Neutrophil (primary cell): ENCODE measurements around the gene ANO1.

ENCODE experiments used
- H3K27ac ChIP-seq: fragments of 200-600 bp; sonication (generic); 2 replicates; pipeline ENCODE4 v1.5.1; 2016; ENCODE audit warnings: mild to moderate bottlenecking, moderate library complexity
- H3K27me3 ChIP-seq: fragments of 200-600 bp; sonication (generic); 2 replicates; pipeline ENCODE4 v1.6.0; 2016; ENCODE audit warnings: mild to moderate bottlenecking
- H3K36me3 ChIP-seq: fragments of 200-600 bp; sonication (generic); 2 replicates; pipeline ENCODE4 v1.5.1; 2017
- H3K4me1 ChIP-seq, 2 experiments: fragments of 200-600 bp in 1 of 2; sonication (generic) in 1 of 2; 1 replicate in 1 of 2; 2 replicates in 1 of 2; pipeline versions ENCODE4 v1.5.1 to v1.6.1; 2013 to 2016; ENCODE audit warnings: low read depth in 1 of 2, low read length in 1 of 2, mild to moderate bottlenecking in 1 of 2, moderate library complexity in 1 of 2; ENCODE audit not compliant: control insufficient read depth in 1 of 2, insufficient read depth in 1 of 2
- H3K4me3 ChIP-seq, 2 experiments: fragments of 200-600 bp in 1 of 2; sonication (generic) in 1 of 2; 1 replicate in 1 of 2; 2 replicates in 1 of 2; pipeline ENCODE4 v1.5.1; 2013 to 2016; ENCODE audit warnings: low read depth in 1 of 2, low read length in 1 of 2, mild to moderate bottlenecking in 1 of 2, moderate library complexity in 1 of 2
- H3K9me3 ChIP-seq: fragments of 200-600 bp; sonication (generic); 2 replicates; pipeline ENCODE4 v1.5.1; 2016
- TF ChIP-seq, protein P1 (sequence below): fragments of 200-600 bp; sonication (generic); IDR thresholded peaks from 2 replicates; pipeline ENCODE4 v1.5.1; 2016; ENCODE audit warnings: antibody characterized with exemption

ANO1 gene

GRCh38 chr11:70057080-70057479 is 21.0 kb upstream of the ANO1 start:
- Histone ChIP-seq H3K9me3 (no peaks in the 10 kb centered on the region), H3K4me3 (no peak overlapping the region), H3K27me3 (peaks cover 9% of the 10 kb centered on the region), H3K36me3 (no peaks in the 10 kb centered on the region), H3K4me1 (no peaks in the 10 kb centered on the region), H3K27ac (no peak overlapping the region)
- TF ChIP-seq, protein P1, sequence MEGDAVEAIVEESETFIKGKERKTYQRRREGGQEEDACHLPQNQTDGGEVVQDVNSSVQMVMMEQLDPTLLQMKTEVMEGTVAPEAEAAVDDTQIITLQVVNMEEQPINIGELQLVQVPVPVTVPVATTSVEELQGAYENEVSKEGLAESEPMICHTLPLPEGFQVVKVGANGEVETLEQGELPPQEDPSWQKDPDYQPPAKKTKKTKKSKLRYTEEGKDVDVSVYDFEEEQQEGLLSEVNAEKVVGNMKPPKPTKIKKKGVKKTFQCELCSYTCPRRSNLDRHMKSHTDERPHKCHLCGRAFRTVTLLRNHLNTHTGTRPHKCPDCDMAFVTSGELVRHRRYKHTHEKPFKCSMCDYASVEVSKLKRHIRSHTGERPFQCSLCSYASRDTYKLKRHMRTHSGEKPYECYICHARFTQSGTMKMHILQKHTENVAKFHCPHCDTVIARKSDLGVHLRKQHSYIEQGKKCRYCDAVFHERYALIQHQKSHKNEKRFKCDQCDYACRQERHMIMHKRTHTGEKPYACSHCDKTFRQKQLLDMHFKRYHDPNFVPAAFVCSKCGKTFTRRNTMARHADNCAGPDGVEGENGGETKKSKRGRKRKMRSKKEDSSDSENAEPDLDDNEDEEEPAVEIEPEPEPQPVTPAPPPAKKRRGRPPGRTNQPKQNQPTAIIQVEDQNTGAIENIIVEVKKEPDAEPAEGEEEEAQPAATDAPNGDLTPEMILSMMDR, result no peak

GRCh38 chr11:70059971-70060370 is 18.1 kb upstream of the ANO1 start:
- H3K27me3 ChIP-seq, result peaks cover 11% of the 10 kb centered on the region
- TF ChIP-seq, protein P1, result no peak
- no peaks in the 10 kb centered on the region for H3K36me3 ChIP-seq
- no peak overlapping the region for H3K4me3 ChIP-seq
- H3K27ac ChIP-seq, result no peak overlapping the region
- H3K9me3 ChIP-seq, result no peaks in the 10 kb centered on the region
- H3K4me1 ChIP-seq, result no peaks in the 10 kb centered on the region

GRCh38 chr11:70060611-70061293 is 17.4 kb upstream of the ANO1 start:
- Histone ChIP-seq H3K27ac (no peak overlapping the region), H3K4me3 (no peak overlapping the region), H3K4me1 (no peaks in the 10 kb centered on the region), H3K9me3 (no peaks in the 10 kb centered on the region), H3K27me3 (peaks cover 16% of the 10 kb centered on the region), H3K36me3 (no peaks in the 10 kb centered on the region)
- TF ChIP-seq, protein P1, result no peak

DNA sequence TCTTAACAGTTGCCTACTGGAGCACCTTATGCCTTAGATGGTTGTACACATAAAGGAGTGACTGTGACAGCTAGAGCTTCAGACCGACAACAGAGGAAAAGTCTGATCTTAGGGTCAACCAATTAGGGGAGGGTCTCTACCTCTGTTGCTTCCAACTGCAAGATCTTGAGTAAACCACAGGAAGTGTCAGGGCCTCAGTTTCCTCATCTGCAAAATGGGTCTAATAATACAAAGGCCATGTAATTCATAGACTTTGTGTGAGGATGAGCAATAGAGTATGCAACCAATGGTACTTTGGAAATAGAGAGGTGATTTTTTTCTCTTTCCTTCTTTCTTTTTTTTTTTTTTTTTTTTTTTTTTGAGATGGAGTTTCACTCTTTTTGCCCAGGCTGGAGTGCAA is 16.4 kb upstream of the ANO1 start:
- H3K36me3 ChIP-seq, result no peaks in the 10 kb centered on the region
- no peaks in the 10 kb centered on the region for H3K4me1 ChIP-seq
- no peaks in the 10 kb centered on the region for H3K9me3 ChIP-seq
- H3K27ac ChIP-seq, result no peak overlapping the region
- TF ChIP-seq, protein P1, result no peak
- peaks cover 18% of the 10 kb centered on the region for H3K27me3 ChIP-seq
- H3K4me3 ChIP-seq, result no peak overlapping the region

- no peak overlapping the region for H3K4me3 ChIP-seq
- no peak overlapping the region for H3K27ac ChIP-seq
- H3K9me3 ChIP-seq, result no peaks in the 10 kb centered on the region
- TF ChIP-seq, protein P1, result no peak
- H3K4me1 ChIP-seq, result no peaks in the 10 kb centered on the region
- no peaks in the 10 kb centered on the region for H3K36me3 ChIP-seq
- peaks cover 29% of the 10 kb centered on the region for H3K27me3 ChIP-seq
Measured at GRCh38 chr11:70063121-70063520, 15.0 kb upstream of the ANO1 start.
